Mononuclear cell (primary cell): ENCODE measurements around the gene SNX5. TPM values are rescaled to one million over a fixed set of nuclear protein-coding genes. Genes with fewer than 3 reads are reported as not detected.
A peak's percentile ranks its signal among the peaks of the same experiment; 100 is the strongest.

ENCODE experiments used
- H3K27me3 ChIP-seq: 2 replicates; pipeline ENCODE4 v1.6.0; 2011; ENCODE audit warnings: low read length, control low read depth; ENCODE audit not compliant: insufficient read depth
- H3K4me1 ChIP-seq: 2 replicates; pipeline ENCODE4 v1.5.1; 2011; ENCODE audit warnings: mild to moderate bottlenecking, low read length, control low read depth; ENCODE audit not compliant: insufficient read depth
- H3K4me3 ChIP-seq: 2 replicates; pipeline ENCODE4 v1.5.1; 2011; ENCODE audit warnings: mild to moderate bottlenecking, low read length, moderate library complexity
- H3K9me3 ChIP-seq: 2 replicates; pipeline ENCODE4 v1.5.1; 2011; ENCODE audit warnings: low read depth, mild to moderate bottlenecking, control low read depth, low read length
- total RNA-seq: library from RNA; depleted of rRNA; stranded (reverse); fragments of >200 nt; gene quantifications from one replicate; pipeline ENCODE4 v1.2.3, GENCODE V29; 2012

SNX5 gene
- total RNA-seq: 75.1 TPM

- Histone ChIP-seq H3K27me3 (no peaks in the 10 kb centered on the region), H3K9me3 (no peaks in the 10 kb centered on the region), H3K4me3 (peak within 1 kb of the TSS; percentile 99), H3K4me1 (peaks cover 75% of the 10 kb centered on the region)
These were observed at the start of gene SNX5, which contains the start of gene MGME1 for GRCh38 chr20:17968366-17969277. Gene SNX5 (minus strand): TSS chr20:17968794. CDS start chr20:17968425, 369 bp downstream. Gene MGME1 (plus strand): TSS chr20:17969018. CDS start chr20:17969860, 842 bp downstream.

GRCh38 chr20:18018100-18018499, 49.5 kb upstream of the SNX5 start:
- no peaks in the 10 kb centered on the region for H3K9me3 ChIP-seq
- H3K4me1 ChIP-seq: no peaks in the 10 kb centered on the region
- no peaks in the 10 kb centered on the region for H3K27me3 ChIP-seq
- no peak overlapping the region for H3K4me3 ChIP-seq

GRCh38 chr20:18016772-18017171, 48.2 kb upstream of the SNX5 start:
- H3K27me3 ChIP-seq: no peaks in the 10 kb centered on the region
- no peaks in the 10 kb centered on the region for H3K4me1 ChIP-seq
- no peak overlapping the region for H3K4me3 ChIP-seq
- H3K9me3 ChIP-seq: no peaks in the 10 kb centered on the region

GRCh38 chr20:18014411-18014810, 45.8 kb upstream of the SNX5 start:
- Histone ChIP-seq H3K27me3 (no peaks in the 10 kb centered on the region), H3K9me3 (no peaks in the 10 kb centered on the region), H3K4me1 (no peaks in the 10 kb centered on the region), H3K4me3 (no peak overlapping the region)

GRCh38 chr20:18012901-18013300, 44.3 kb upstream of the SNX5 start:
- H3K9me3 ChIP-seq: no peaks in the 10 kb centered on the region
- H3K27me3 ChIP-seq: no peaks in the 10 kb centered on the region
- H3K4me3 ChIP-seq: no peak overlapping the region
- H3K4me1 ChIP-seq: no peaks in the 10 kb centered on the region

GRCh38 chr20:18011951-18012645, 43.5 kb upstream of the SNX5 start:
- Histone ChIP-seq H3K27me3 (no peaks in the 10 kb centered on the region), H3K9me3 (no peaks in the 10 kb centered on the region), H3K4me1 (no peaks in the 10 kb centered on the region), H3K4me3 (no peak overlapping the region)

GRCh38 chr20:18011482-18011881, 42.9 kb upstream of the SNX5 start:
- Histone ChIP-seq H3K9me3 (no peaks in the 10 kb centered on the region), H3K27me3 (no peaks in the 10 kb centered on the region), H3K4me1 (no peaks in the 10 kb centered on the region), H3K4me3 (no peak overlapping the region)

- H3K27me3 ChIP-seq: no peaks in the 10 kb centered on the region
- no peaks in the 10 kb centered on the region for H3K9me3 ChIP-seq
- peaks cover 19% of the 10 kb centered on the region for H3K4me1 ChIP-seq
- no peak overlapping the region for H3K4me3 ChIP-seq
These were observed 40.5 kb upstream of the SNX5 start for GRCh38 chr20:18009116-18009515.

- no peaks in the 10 kb centered on the region for H3K27me3 ChIP-seq
- H3K9me3 ChIP-seq: no peaks in the 10 kb centered on the region
- peaks cover 23% of the 10 kb centered on the region for H3K4me1 ChIP-seq
- no peak overlapping the region for H3K4me3 ChIP-seq
These were observed 39.1 kb upstream of the SNX5 start for GRCh38 chr20:18007534-18008292.

- H3K9me3 ChIP-seq: no peaks in the 10 kb centered on the region
- peaks cover 23% of the 10 kb centered on the region for H3K4me1 ChIP-seq
- H3K4me3 ChIP-seq: no peak overlapping the region
- no peaks in the 10 kb centered on the region for H3K27me3 ChIP-seq
These were observed 38.1 kb upstream of the SNX5 start for GRCh38 chr20:18006684-18007083.

GRCh38 chr20:18005990-18006364, 37.4 kb upstream of the SNX5 start:
- Histone ChIP-seq H3K4me3 (no peak overlapping the region), H3K4me1 (peaks cover 23% of the 10 kb centered on the region), H3K9me3 (no peaks in the 10 kb centered on the region), H3K27me3 (no peaks in the 10 kb centered on the region)

GRCh38 chr20:18005170-18005989, 36.8 kb upstream of the SNX5 start:
- Histone ChIP-seq H3K27me3 (no peaks in the 10 kb centered on the region), H3K4me3 (no peak overlapping the region), H3K9me3 (no peaks in the 10 kb centered on the region), H3K4me1 (peaks cover 23% of the 10 kb centered on the region)

- Histone ChIP-seq H3K4me3 (no peak overlapping the region), H3K27me3 (no peaks in the 10 kb centered on the region), H3K9me3 (no peaks in the 10 kb centered on the region), H3K4me1 (peaks cover 23% of the 10 kb centered on the region)
These were observed 35.9 kb upstream of the SNX5 start for GRCh38 chr20:18004384-18005031.

GRCh38 chr20:18003897-18004296, 35.3 kb upstream of the SNX5 start:
- H3K9me3 ChIP-seq: no peaks in the 10 kb centered on the region
- H3K4me3 ChIP-seq: no peak overlapping the region
- H3K27me3 ChIP-seq: no peaks in the 10 kb centered on the region
- peaks cover 23% of the 10 kb centered on the region for H3K4me1 ChIP-seq
